HuH-7 (cell line): ENCODE results near the gene TMEM115.

Experiments used
- DNase-seq: peaks from one replicate; pipeline ENCODE4 v3.0.0; 2011; ENCODE audit warnings: low spot score

TMEM115 gene

DNA sequence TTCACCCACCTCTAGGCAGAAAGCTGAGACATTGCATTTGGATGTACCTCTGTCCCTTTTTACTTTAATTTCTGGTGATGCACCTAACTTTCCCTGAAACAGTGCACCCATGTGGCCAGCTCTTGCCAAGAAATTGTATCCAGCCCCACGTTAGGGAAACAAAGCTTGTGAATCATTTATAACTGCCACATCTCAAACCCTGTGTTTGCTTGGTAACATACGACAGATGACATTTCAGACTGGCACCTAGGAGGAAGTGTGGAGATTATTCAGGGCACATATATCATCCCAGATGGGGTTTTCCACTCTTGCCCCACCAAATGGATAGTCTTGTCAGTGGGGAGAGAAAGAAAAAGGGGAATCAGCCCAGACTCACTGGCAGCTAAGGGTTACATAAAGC, 6.5 kb downstream of the TMEM115 start:
- DNase-seq: no peak

DNA sequence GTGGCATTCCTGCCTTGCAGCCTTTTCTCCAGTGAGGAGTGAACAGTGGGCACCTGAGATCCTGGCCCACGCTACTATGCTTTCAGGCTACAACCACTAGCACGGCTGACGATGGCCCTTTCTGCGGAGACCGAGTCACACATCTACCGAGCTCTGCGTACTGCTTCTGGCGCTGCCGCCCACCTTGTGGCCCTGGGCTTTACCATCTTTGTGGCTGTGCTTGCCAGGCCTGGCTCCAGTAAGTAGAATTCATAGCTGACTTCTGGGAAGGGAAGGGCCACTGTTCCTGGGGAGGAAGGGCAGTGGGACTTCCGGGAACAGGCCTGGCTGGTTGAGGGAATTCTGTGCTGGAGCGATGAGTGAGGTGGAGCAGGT, 8.0 kb downstream of the TMEM115 start:
- no peak for DNase-seq

DNA sequence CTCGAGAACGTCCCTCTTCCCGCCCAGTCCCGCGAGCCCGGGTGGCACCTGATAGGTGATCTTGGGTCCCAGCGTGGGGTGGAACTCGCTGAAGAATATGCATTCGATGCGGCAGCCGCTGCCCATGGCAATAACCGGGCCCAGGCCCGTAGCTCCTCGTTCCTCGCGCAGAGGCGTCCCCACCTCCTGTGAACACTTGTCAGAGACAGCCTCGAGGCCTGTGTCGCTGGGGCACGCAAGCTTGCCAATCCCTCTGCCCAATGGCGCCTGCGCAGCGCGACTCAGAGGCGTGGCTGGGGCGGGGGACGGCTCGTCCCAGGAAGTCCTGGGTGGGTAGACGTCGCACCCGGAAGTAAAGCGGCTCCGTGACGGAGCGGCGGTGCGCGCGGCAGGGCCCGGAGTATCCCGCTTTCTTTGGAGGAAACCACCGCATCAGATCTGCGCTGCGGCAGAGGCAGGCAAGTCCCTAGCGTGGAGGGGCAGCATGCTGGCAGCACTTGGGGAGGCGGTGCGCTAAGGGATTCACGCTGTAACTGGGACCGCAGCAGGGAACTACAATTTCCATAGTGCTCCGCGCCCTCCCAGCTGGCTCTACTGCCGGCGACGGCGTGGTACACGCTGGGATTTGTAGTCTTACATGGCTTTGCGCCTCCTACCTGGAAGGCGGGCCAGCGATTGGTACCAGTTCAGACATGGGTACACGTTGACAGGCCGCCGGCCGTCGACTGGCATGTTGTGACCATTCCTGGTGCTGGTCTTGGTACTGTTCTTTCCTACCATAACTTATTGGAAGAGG, 8.6 kb downstream of the TMEM115 start, which contains the start of the genes CYB561D2 and NPRL2:
TSS of gene CYB561D2 (plus strand) at position 336 of the 796 bp plus-strand sequence. CDS start 572 bp downstream, outside the sequence.
TSS of gene NPRL2 (minus strand) at position 249 of the 796 bp plus-strand sequence. CDS start at position 126, 123 bp downstream.
- peak; percentile 99 for DNase-seq

DNA sequence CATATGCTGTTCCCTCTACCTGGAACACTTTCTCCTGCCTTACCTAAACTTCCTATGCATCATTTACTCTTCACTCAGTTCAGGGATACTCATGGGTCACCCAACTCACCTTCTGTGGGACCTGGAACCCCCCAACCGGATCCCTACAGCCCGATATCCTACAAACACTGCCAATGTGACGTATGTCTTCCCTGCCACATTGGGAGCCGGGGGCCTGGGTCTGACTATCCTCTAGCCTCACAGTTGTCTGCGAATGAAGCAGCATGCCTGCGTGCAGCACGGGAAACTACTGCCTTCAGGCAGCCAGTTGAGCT, 9.2 kb downstream of the TMEM115 start:
- no peak for DNase-seq

DNA sequence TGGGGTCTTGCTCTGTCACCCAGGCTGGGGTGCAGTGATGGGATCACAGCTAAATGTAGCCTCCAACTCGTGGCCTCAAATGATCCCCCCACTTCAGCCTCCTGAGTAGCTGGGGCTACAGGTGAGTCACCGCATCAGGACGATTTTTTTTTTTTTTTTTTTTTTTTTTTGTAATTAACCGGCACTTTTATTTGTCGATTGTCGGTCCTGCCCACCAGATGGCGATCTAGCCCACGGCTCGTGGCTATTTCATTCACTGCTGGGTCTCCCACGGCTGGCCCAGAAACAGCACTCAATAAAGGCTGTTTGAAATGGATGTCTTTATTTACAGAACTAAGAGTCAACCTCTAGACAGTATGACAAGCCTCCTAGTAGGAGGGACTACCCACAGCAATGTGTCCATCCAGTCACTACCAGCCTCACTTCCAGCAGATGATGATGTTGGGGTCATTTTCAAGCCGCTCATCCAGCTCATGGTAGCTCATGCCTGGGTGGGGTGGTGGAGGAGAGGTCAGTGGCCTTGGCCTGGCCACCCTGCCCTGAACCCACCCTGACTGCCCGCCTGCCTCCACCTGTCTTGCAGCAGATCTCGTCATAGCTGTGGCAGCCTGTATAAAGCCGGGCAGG, 12.0 kb downstream of the TMEM115 start:
- DNase-seq: peak; percentile 76

DNA sequence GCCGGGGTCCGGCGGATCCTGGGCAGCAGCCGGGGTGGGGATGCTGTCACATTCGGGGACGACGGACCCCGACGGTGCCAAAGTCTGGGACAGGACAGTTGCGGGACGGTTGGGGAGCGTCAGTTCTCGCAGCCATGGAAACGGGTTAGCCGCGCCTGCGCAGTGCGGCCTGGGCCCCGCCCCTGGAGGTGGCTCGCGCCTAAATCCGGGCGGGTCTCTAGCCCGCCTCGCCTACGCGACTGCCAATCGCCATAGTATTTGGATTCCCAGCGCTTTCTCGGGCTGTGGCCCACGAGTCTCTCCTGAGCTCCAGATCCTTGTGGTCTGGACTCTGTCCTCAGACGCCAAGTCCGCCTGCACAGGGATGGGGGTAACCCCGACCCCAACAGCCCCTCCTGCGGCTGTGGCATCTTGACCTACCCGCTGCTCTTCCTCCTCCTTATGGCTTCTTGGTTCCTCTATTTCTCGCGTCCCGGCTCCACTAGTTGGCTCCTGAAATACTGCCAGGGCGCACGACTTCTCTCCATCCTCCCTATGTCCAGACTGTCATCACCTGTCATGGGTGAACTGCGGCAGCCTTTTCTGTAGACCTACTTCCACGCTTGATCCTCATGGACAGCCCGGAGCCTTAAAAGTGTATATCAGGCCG, 13.6 kb downstream of the TMEM115 start, which contains the start of gene ZMYND10:
TSS of gene ZMYND10 (minus strand) at position 147 of the 649 bp plus-strand sequence. CDS start 153 bp downstream, outside the sequence.
- DNase-seq: no peak

DNA sequence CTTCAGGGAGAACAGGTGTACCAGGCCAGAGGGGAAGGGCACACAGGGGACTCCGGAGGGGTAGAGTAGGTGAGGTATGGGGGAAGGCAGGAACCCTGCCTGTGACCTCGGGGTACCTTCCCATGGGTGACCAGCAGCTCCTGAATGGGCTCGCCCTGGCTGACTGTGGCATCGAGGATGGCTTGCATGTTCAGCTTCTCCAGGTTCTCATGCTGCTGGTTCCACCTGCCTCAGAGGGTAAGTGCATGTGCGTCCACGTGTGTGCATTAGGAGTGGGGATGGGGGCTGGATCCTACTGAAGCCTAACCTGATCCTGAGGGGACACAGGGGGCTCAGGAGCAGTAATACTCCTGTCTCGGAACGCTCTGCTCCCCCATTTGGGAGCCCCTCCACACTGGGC, 14.3 kb downstream of the TMEM115 start:
- no peak for DNase-seq

DNA sequence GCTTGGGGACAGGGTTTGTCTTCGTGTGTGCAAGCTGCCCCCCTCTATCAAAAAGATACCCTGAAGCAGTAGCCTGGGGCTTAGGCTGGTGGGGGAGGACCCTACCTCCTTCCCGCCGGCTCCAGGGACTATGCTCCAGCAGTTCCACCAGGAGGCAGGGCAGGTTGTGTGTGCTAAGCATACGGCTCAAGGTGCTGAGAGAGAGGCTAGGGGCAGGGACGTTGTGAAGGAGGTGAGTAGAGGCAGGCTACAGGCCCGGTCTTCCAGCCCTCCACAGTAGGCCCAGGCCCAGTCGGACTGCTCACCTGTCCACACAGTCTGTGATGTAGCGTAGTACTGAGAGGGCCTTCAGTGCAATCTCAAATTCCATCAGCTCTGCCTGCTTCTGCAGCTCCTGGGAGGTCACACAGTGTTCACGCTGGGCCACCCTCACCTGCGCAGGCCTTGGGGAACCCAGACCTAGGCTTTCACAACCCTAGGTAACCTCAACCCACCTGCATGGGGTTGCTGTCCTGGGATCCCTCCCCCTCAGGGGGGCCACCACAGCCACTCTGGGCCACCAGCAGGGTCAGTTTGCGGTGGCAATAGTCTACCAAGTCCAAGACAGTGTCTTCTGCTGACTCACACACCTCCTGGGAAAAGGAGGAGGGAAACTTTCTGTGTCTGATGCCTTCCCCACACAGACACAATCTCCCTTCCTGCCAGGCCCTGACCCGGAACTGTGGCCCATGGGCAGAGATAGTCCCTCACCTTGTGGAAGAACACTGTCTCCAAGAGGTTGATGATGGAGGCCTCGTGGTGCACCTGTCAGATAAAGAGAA, 16.3 kb downstream of the TMEM115 start:
- DNase-seq: no peak

DNA sequence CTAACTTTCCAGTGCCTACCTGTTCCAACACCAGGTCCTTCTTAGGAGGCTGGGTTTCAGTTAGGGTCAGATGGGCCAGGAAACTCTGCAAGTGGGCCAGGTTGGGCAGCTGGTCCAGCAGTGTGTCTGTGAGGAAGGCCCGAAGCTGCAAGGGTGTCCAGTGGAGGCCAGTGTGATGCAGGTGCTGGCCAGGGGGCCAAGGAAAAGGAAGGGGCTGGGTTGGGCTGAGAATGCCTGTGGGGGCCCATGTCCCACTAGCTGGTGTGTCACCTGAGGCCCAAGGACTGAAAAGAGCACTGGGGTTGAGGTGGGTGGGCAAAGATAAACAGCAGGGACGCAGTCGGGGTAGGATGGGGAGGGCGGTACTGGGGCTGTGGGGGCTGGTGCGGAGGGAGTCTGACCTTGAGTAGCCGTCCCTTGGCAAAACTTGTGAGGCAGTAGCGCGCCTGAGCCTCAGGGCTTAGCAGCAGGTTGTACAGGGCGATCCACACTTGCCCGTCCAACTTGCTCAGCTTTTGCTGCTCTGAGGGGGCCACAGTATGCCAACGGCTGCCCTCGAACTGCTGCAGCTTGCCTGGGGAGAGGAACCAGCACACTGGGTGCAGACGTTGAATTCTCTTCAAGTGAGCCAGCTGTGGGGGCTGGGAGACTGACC, 17.2 kb downstream of the TMEM115 start:
- DNase-seq: no peak

DNA sequence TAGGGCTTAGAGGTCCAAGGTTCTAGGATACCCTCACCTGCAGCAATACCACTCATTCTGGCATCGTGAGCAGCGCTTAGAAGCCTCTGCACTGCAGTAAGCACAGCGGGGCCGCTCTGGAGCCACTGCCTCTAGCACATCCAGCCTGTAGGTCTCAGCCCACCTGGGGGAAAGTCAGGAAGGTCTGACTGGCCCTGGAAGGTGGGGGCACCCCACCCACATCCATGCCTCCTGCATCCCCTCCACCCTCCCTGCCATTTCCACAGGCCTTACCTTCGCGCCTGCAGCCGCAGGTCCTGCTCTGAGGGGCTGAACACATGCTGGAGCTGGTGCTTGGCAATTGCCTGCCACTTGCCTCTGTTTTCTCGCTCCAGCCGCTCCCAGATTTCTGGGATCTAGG, 17.8 kb downstream of the TMEM115 start:
- no peak for DNase-seq

DNA sequence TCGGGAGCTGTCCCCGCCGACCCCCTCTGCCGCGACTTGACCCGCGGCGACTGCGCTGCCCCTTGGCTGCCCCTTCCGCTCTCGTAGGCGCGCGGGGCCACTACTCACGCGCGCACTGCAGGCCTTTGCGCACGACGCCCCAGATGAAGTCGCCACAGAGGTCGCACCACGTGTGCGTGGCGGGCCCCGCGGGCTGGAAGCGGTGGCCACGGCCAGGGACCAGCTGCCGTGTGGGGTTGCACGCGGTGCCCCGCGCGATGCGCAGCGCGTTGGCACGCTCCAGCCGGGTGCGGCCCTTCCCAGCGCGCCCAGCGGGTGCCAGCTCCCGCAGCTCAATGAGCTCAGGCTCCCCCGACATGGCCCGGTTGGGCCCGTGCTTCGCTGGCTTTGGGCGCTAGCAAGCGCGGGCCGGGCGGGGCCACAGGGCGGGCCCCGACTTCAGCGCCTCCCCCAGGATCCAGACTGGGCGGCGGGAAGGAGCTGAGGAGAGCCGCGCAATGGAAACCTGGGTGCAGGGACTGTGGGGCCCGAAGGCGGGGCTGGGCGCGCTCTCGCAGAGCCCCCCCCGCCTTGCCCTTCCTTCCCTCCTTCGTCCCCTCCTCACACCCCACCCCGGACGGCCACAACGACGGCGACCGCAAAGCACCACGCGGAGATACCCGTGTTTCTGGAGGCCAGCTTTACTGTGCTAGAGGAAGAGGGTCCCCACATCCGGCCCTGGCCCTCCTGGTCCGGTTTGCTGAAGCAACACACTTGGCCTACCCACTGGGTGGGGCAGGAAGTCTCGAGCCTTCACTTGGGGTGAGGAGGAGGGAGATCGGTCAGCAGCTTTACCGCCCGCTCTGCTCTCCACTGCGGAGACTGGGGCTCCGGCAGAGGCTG, 18.6 kb downstream of the TMEM115 start, which contains the start of gene RASSF1:
TSS of gene RASSF1 (minus strand) at position 389 of the 882 bp plus-strand sequence. CDS start at position 358, 31 bp downstream.
- no peak for DNase-seq

DNA sequence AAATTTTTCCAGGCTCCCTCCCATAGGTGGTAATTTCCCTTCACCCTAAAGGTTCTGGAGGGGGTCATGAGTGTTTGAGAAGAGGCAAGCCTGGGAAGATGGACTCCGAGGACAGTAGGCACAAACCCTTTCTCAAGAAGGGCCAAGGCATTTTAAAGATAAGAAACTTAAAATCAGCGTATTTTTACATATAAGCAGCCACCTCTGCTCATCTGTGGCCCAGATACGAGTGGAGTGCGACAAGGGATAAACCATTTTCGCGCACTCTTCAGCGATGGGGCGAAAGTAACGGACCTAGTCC, 19.2 kb downstream of the TMEM115 start:
- no peak for DNase-seq

DNA sequence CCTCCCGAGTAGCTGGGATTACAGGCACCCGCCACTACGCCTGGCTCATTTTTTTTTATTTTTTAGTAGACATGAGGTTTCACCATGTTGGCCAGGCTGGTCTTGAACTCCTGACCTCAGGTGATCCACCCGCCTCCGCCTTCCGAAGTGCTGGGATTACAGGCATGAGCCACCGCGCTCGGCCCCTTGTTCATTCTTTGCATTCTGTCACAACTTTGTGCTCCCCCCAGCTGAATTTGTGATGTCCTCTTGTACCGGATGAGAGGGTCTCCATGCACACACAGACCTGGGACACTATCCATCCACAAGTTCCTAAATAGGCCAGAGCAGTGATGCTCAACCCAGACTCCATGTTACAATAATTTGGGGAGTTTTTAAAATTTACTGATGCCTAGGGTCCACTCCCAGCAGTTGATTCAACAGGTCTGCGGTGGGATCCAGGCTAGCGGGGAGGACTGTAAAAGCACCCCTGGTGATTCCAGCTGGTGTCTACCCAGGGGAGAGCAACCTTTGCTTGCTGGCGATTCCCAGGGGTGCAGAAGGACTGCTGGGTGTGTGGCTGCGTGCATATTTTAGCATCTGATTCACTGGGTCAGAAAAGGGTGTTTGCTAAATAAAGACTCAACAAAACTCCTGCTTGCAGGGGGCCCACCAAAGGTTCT, 19.7 kb downstream of the TMEM115 start:
- DNase-seq: no peak

DNA sequence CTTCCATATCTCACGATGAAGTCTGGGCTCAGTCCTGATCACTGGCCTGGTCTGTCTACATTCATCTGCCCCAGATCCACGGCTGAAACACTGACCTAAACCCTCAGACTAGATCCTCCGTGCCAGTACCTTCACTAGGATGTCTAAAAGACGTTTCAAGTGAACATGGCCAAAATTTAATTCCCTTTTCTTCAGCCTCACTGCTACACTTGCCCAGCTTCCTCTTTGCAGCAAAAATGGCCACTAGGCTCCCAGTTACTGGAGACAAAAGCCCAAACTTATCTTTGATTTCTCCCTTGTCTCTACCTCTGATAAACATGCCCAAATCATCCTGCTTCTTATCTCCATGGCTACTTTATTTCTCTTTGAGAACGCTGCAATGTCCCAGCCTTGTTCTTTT, 20.4 kb downstream of the TMEM115 start:
- no peak for DNase-seq

DNA sequence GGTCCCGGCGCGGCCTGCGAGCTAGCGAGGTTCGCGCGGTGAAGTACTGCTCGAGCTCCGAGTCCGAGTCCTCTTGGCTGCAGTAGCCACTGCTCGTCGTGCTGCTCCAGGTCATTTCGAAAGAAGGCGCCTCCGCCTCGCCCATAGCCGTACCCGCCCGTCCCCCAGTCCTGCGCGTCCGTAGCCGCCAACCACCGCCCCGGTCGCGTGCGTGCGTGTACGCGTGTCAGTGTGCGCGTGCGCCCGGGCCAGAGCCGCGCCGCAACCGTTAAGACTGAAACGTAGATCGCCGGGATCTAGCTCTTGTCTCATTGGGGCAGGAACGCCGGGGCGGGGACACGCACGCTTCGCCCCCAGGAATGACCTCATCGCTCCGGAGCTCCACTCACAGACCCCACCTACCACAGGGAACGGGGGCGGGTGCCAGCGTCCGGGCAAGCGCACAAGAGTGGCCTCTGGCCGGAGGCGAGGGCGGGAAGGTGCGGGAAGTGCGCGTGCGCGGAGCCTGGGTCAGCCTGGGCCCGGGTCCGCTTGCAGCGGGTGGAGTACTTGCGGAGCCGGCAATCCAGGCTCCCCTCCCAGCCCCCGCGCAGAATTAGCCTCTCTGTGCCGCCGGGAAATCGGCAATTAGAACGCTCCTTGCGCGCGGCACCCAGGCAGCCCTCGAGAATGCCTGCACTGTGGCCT, 22.0 kb downstream of the TMEM115 start:
- DNase-seq: peak; percentile 99

DNA sequence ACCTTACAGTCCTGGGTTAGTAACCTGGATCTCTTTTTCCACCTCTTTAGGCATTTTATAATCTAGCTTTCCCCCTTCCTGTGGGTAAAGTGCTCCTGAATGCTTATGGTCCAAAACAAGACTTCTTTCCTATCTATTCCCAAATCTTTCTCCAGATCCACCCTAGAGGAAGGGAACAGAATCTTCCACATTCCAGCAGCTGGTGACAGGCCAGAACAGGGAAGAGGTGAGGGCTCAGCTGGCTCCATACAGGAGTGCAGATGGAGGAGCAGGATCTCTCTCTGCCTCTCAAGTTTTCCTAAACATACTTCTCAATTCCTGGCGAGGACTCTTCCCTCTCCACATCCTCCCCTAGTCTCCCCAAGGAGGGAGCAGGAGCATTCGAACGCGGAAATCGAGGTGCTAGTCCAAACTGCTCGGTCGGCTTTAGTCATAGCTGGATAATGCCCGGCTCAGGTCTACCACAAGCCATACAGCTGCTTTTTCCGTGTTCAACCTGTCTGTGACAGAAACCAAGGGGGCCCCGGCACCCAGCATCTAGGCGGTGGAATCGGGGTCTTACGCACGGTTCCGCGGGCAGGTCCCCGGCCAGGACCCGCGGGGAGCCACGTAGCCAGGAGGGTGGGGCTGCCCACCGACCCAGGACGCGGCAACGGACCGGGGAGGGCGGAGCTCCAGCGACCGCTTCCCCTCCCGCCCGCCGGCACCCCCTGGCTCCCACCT, 22.7 kb downstream of the TMEM115 start:
- no peak for DNase-seq

DNA sequence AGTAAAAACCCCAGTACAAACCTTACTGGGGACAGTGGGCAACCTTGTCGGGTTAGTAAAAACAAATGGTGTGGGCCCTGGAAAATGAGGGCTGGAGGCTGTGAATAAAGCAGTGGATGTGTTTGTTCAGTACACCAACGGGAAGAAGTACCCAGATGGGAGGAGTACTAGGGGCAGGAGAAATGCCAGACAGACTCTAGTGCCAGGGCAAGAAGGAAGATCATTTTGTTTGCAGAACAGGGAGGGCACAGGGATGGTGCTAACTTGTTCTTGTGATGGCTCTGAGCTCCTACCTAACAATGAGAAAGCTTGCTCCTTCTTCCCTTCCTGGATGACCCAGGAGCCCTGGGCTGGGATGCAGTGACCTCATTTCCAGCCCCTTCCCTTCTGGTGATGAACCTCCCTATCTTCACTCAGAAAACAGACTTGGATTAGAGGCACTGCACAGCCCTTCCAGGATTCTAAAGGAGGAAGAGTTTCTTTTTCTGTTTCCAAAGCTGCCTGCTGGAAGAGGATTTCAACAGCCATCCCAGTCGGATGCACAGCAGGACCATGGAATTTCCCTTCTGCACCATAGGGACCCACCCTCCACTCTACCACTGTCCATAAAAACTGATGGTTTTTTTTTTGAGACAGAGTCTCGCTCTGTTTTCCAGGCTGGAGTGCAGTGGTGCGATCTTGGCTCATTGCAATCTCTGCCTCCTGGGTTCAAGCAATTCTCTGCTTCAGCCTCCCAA, 24.8 kb downstream of the TMEM115 start:
- no peak for DNase-seq

DNA sequence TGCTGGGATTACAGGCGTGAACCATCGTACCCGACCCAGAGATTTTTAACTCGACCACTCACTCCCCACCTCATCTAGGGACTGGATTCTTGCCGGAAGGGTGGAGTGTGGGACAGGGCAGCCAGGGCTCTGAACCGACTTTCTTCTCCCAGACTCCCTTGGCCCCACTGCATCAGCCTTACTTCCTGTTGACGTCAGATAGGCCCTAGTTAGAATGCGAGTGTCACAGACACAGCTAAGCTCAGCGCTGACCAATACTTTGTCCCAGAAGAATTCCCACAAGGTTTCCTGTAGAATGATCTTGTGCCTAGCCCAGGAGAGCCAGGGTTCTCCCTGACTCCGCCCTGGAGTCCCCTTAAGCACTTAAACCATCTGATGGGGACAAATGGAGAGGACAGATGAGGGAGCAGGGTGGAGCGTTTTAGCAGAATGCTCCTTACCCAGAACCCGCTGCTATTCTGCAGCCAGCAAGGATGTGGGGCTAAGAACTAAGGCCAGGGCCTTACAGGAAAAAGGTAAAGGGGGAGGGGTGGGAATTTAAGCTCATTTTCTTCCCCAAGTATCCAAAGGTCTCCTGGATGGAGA, 25.5 kb downstream of the TMEM115 start:
- DNase-seq: no peak
